Measurements from ENCODE around the gene CR2.
"Not testable (repeated sequence)": the region's sequence is repeated elsewhere in the genome, so short reads cannot be mapped to it uniquely, and the experiment has no call there.

The CR2 gene

DNA sequence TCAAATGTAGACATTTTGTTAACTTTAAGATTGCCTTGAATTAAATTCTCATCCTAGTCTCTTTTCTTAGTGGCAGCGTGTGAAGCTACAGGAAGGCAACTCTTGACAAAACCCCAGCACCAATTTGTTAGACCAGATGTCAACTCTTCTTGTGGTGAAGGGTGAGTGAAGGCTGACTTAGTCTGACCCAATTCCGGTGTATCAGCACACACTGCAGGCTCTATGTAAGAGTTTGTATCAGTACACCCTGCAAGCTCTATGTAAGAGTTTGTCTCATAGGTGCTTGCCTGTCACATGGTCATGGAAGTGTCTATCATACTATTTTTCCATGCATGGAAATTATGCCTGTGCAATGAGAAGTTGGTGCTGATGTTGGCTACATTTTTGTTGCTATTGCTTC lies 16.8 kb downstream of the CR2 start:
- Histone ChIP-seq H3K4me3 (ENCODE audit: insufficient read depth, low read depth, low read length, poor library complexity, severe bottlenecking) (no peak overlapping the region), H3K4me1 (ENCODE audit: control insufficient read depth, insufficient read depth, low read length, poor library complexity, severe bottlenecking) (no peaks in the 10 kb centered on the region), H3K36me3 (ENCODE audit: control insufficient read depth, insufficient read depth, low read length) (no peaks in the 10 kb centered on the region), H3K9me3 (ENCODE audit: control insufficient read depth, low read length) (no peaks in the 10 kb centered on the region), H3K27ac (ENCODE audit: insufficient read depth, low read length, poor library complexity, severe bottlenecking) (no peak overlapping the region), H3K27me3 (replicated peaks; ENCODE audit: control insufficient read depth, insufficient read depth, low read length, poor library complexity, severe bottlenecking) (no peaks in the 10 kb centered on the region)
- DNase-seq, result no peak

GRCh38 chr1:207474210-207474609 lies 20.1 kb downstream of the CR2 start:
- no peak for DNase-seq
- Histone ChIP-seq H3K4me3 (ENCODE audit: insufficient read depth, low read depth, low read length, poor library complexity, severe bottlenecking) (no peak overlapping the region), H3K27me3 (replicated peaks; ENCODE audit: control insufficient read depth, insufficient read depth, low read length, poor library complexity, severe bottlenecking) (no peaks in the 10 kb centered on the region), H3K4me1 (ENCODE audit: control insufficient read depth, insufficient read depth, low read length, poor library complexity, severe bottlenecking) (no peaks in the 10 kb centered on the region), H3K36me3 (ENCODE audit: control insufficient read depth, insufficient read depth, low read length) (no peaks in the 10 kb centered on the region), H3K27ac (ENCODE audit: insufficient read depth, low read length, poor library complexity, severe bottlenecking) (no peak overlapping the region), H3K9me3 (ENCODE audit: control insufficient read depth, low read length) (no peaks in the 10 kb centered on the region)

- DNase-seq, result no peak
- no peaks in the 10 kb centered on the region for H3K4me1 ChIP-seq (ENCODE audit: control insufficient read depth, insufficient read depth, low read length, poor library complexity, severe bottlenecking)
- H3K9me3 ChIP-seq (ENCODE audit: control insufficient read depth, low read length), result no peaks in the 10 kb centered on the region
- H3K36me3 ChIP-seq (ENCODE audit: control insufficient read depth, insufficient read depth, low read length), result no peaks in the 10 kb centered on the region
- no peak overlapping the region for H3K4me3 ChIP-seq (ENCODE audit: insufficient read depth, low read depth, low read length, poor library complexity, severe bottlenecking)
- H3K27ac ChIP-seq (ENCODE audit: insufficient read depth, low read length, poor library complexity, severe bottlenecking), result no peak overlapping the region
- no peaks in the 10 kb centered on the region for H3K27me3 ChIP-seq (replicated peaks; ENCODE audit: control insufficient read depth, insufficient read depth, low read length, poor library complexity, severe bottlenecking)
These were observed 32.1 kb downstream of the CR2 start for GRCh38 chr1:207486198-207486597.

GRCh38 chr1:207487636-207488035 lies 33.5 kb downstream of the CR2 start:
- Histone ChIP-seq H3K4me3 (ENCODE audit: insufficient read depth, low read depth, low read length, poor library complexity, severe bottlenecking) (no peak overlapping the region), H3K27ac (ENCODE audit: insufficient read depth, low read length, poor library complexity, severe bottlenecking) (no peak overlapping the region), H3K4me1 (ENCODE audit: control insufficient read depth, insufficient read depth, low read length, poor library complexity, severe bottlenecking) (no peaks in the 10 kb centered on the region), H3K36me3 (ENCODE audit: control insufficient read depth, insufficient read depth, low read length) (no peaks in the 10 kb centered on the region), H3K9me3 (ENCODE audit: control insufficient read depth, low read length) (no peaks in the 10 kb centered on the region), H3K27me3 (replicated peaks; ENCODE audit: control insufficient read depth, insufficient read depth, low read length, poor library complexity, severe bottlenecking) (no peaks in the 10 kb centered on the region)
- DNase-seq, result no peak

DNA sequence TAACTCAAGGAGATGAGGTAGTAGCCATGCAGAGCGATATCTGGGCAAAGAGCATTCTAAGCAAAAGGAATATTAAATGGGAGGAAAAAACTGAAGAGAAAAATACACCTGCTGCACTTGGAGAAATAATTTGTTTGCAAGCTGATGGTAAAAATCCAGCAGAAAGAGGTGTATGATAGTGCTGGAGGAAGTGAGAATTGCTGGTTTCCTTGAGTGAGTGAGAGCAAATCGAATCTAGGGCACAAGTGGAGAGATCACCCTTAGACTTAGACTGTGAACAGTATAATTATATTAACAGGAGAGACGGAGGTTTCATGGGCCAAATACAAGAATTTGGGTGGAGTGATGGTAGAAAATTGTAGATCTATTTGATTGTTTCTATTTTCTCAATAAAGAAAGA lies 39.1 kb downstream of the CR2 start:
- Histone ChIP-seq H3K27ac (ENCODE audit: insufficient read depth, low read length, poor library complexity, severe bottlenecking) (no peak overlapping the region), H3K4me1 (ENCODE audit: control insufficient read depth, insufficient read depth, low read length, poor library complexity, severe bottlenecking) (peaks cover 5% of the 10 kb centered on the region), H3K9me3 (ENCODE audit: control insufficient read depth, low read length) (no peaks in the 10 kb centered on the region), H3K27me3 (replicated peaks; ENCODE audit: control insufficient read depth, insufficient read depth, low read length, poor library complexity, severe bottlenecking) (peaks cover 8% of the 10 kb centered on the region), H3K36me3 (ENCODE audit: control insufficient read depth, insufficient read depth, low read length) (no peaks in the 10 kb centered on the region), H3K4me3 (ENCODE audit: insufficient read depth, low read depth, low read length, poor library complexity, severe bottlenecking) (no peak overlapping the region)
- DNase-seq, result no peak

DNA sequence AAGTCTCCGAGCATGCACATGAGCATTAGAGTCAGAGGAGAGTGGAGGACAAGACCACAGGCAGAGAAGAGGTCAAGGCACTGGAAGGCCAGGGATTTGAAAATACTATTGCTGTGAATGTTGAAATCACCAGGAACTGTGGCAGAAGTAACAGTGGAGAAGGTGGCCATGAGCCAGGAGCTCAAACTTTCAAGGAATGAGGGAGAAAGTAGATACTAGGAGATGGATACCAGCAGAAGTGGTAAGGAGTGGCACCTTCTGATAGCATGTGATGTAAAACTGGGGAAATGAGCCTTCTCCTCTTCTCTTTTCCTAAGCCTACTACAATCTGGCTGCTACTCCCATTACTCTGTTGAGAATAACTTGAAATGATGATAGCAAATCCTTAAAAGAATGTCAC lies 40.0 kb downstream of the CR2 start:
- Histone ChIP-seq H3K4me3 (ENCODE audit: insufficient read depth, low read depth, low read length, poor library complexity, severe bottlenecking) (no peak overlapping the region), H3K36me3 (ENCODE audit: control insufficient read depth, insufficient read depth, low read length) (no peaks in the 10 kb centered on the region), H3K4me1 (ENCODE audit: control insufficient read depth, insufficient read depth, low read length, poor library complexity, severe bottlenecking) (peaks cover 5% of the 10 kb centered on the region), H3K9me3 (ENCODE audit: control insufficient read depth, low read length) (no peaks in the 10 kb centered on the region), H3K27me3 (replicated peaks; ENCODE audit: control insufficient read depth, insufficient read depth, low read length, poor library complexity, severe bottlenecking) (peaks cover 8% of the 10 kb centered on the region), H3K27ac (ENCODE audit: insufficient read depth, low read length, poor library complexity, severe bottlenecking) (no peak overlapping the region)
- DNase-seq, result no peak

GRCh38 chr1:207495281-207495680 lies 41.2 kb downstream of the CR2 start:
- not testable (repeated sequence) for H3K27ac ChIP-seq (ENCODE audit: insufficient read depth, low read length, poor library complexity, severe bottlenecking); H3K36me3 ChIP-seq (ENCODE audit: control insufficient read depth, insufficient read depth, low read length); H3K4me3 ChIP-seq (ENCODE audit: insufficient read depth, low read depth, low read length, poor library complexity, severe bottlenecking); DNase-seq; H3K9me3 ChIP-seq (ENCODE audit: control insufficient read depth, low read length); H3K4me1 ChIP-seq (ENCODE audit: control insufficient read depth, insufficient read depth, low read length, poor library complexity, severe bottlenecking); H3K27me3 ChIP-seq (replicated peaks; ENCODE audit: control insufficient read depth, insufficient read depth, low read length, poor library complexity, severe bottlenecking)

DNA sequence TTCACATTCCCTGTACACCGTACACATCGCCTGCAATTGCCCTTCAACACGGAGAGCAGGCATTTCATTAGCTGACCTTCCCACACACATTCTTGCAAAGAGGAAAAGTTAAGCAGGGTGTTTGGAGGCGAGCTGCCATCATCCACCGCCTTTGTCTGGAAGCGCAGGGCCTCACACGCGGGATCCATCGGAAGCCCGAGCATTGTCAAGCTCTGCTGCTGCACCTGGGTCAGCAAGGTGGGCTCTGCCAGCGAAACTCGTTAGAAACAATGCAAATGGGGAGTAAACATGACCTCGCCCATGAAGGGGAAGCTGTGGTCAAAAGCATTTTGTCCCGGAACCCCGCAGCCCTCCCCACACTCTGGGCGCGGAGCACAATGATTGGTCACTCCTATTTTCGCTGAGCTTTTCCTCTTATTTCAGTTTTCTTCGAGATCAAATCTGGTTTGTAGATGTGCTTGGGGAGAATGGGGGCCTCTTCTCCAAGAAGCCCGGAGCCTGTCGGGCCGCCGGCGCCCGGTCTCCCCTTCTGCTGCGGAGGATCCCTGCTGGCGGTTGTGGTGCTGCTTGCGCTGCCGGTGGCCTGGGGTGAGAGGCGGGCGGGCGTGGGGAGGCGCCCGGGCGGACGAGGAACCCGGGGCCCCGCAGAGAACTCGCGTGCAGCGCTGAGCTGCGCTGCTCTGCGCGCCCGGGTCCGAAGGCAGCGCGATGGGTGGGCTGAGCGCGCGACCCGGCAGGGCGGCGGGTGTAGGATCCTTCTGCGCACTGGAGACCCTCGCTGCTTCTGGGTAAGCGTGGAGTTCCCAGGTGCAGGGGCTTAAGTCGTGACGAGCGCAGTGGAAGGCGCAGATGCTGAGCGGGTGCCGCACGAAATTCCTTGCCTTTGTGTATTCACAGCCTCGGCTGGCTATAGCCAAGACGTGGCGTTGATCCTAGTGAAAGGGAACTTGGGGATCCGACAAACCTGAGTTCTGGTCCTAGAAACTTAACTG lies 42.0 kb downstream of the CR2 start, which contains the start of gene CR1:
Gene CR1 (plus strand): TSS at position 357 of the 992 bp plus-strand sequence. CDS start 111 bp downstream, at position 468.
- no peaks in the 10 kb centered on the region for H3K9me3 ChIP-seq (ENCODE audit: control insufficient read depth, low read length)
- H3K27ac ChIP-seq (ENCODE audit: insufficient read depth, low read length, poor library complexity, severe bottlenecking), result peak within 1 kb of the TSS; percentile 4
- DNase-seq, result peak in 1 of 3 donors; percentile 2
- H3K4me1 ChIP-seq (ENCODE audit: control insufficient read depth, insufficient read depth, low read length, poor library complexity, severe bottlenecking), result peaks cover 5% of the 10 kb centered on the region
- H3K4me3 ChIP-seq (ENCODE audit: insufficient read depth, low read depth, low read length, poor library complexity, severe bottlenecking), result peak within 1 kb of the TSS; percentile 53
- H3K27me3 ChIP-seq (replicated peaks; ENCODE audit: control insufficient read depth, insufficient read depth, low read length, poor library complexity, severe bottlenecking), result peaks cover 8% of the 10 kb centered on the region
- H3K36me3 ChIP-seq (ENCODE audit: control insufficient read depth, insufficient read depth, low read length), result no peaks in the 10 kb centered on the region

- no peak for DNase-seq
- Histone ChIP-seq H3K27me3 (replicated peaks; ENCODE audit: control insufficient read depth, insufficient read depth, low read length, poor library complexity, severe bottlenecking) (peaks cover 8% of the 10 kb centered on the region), H3K9me3 (ENCODE audit: control insufficient read depth, low read length) (no peaks in the 10 kb centered on the region), H3K36me3 (ENCODE audit: control insufficient read depth, insufficient read depth, low read length) (no peaks in the 10 kb centered on the region), H3K4me3 (ENCODE audit: insufficient read depth, low read depth, low read length, poor library complexity, severe bottlenecking) (no peak overlapping the region), H3K27ac (ENCODE audit: insufficient read depth, low read length, poor library complexity, severe bottlenecking) (no peak overlapping the region), H3K4me1 (ENCODE audit: control insufficient read depth, insufficient read depth, low read length, poor library complexity, severe bottlenecking) (peaks cover 5% of the 10 kb centered on the region)
These were observed 43.8 kb downstream of the CR2 start for GRCh38 chr1:207497941-207498340.

DNA sequence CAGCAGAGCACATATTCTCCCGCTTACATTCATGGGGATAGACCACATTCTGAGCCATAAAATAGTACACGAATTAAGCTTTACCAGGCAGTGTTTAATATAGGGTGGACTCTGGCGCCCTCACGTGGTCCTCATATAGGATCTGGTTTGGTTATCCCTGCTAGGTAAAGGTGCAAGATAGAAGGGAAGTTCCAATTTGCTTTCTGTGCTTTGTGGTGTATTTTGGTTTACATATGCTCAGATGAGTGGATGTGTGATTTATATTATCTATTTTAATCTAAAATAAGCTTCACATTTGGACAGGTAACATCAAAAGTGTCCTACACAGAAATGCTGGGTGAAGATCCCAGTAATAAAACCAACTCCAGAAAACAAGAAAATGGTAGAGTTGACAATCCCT lies 45.4 kb downstream of the CR2 start:
- H3K36me3 ChIP-seq (ENCODE audit: control insufficient read depth, insufficient read depth, low read length), result no peaks in the 10 kb centered on the region
- peaks cover 5% of the 10 kb centered on the region for H3K4me1 ChIP-seq (ENCODE audit: control insufficient read depth, insufficient read depth, low read length, poor library complexity, severe bottlenecking)
- H3K27me3 ChIP-seq (replicated peaks; ENCODE audit: control insufficient read depth, insufficient read depth, low read length, poor library complexity, severe bottlenecking), result peaks cover 8% of the 10 kb centered on the region
- H3K9me3 ChIP-seq (ENCODE audit: control insufficient read depth, low read length), result no peaks in the 10 kb centered on the region
- no peak overlapping the region for H3K27ac ChIP-seq (ENCODE audit: insufficient read depth, low read length, poor library complexity, severe bottlenecking)
- DNase-seq, result peak; percentile 19 to 46 (median 29)
- no peak overlapping the region for H3K4me3 ChIP-seq (ENCODE audit: insufficient read depth, low read depth, low read length, poor library complexity, severe bottlenecking)
